HL-60 (cell line): Measurements from ENCODE around the gene FBN1.

ENCODE experiments used
- DNase-seq, 2 experiments: peaks; one replicate each; pipeline ENCODE4 v3.0.0-alpha.2; 2010 to 2020; ENCODE audit warnings: low read depth in 1 of 2, low spot score in 1 of 2
- H3K27ac ChIP-seq: fragments of 250-450 bp; sonication (Bioruptor Pico); replicated peaks from 2 replicates; pipeline ENCODE4 v1.5.1; 2020; ENCODE audit warnings: mild to moderate bottlenecking, moderate library complexity
- H3K27me3 ChIP-seq: fragments of 250-450 bp; sonication (Bioruptor Pico); 2 replicates; pipeline ENCODE4 v1.5.1; 2021; ENCODE audit warnings: mild to moderate bottlenecking, moderate library complexity; ENCODE audit not compliant: insufficient read depth, poor library complexity, severe bottlenecking
- H3K4me3 ChIP-seq: replicated peaks from 2 replicates; pipeline ENCODE4 v1.5.1; 2011; ENCODE audit warnings: mild to moderate bottlenecking, control low read depth, low read length; ENCODE audit not compliant: insufficient read depth
- GABPA ChIP-seq: IDR thresholded peaks from 2 replicates; pipeline ENCODE4 v1.6.1; 2012; ENCODE audit warnings: low read depth
- POLR2AphosphoS5 ChIP-seq: IDR thresholded peaks from 2 replicates; pipeline ENCODE4 v1.6.1; 2012; ENCODE audit warnings: low read depth
- SPI1 ChIP-seq: IDR thresholded peaks from 2 replicates; pipeline ENCODE4 v1.6.1; 2012; ENCODE audit warnings: low read depth, mild to moderate bottlenecking, borderline replicate concordance
- TF ChIP-seq, protein P1 (sequence below): IDR thresholded peaks from 2 replicates; pipeline ENCODE4 v1.6.1; 2012; ENCODE audit warnings: low read depth; ENCODE audit not compliant: insufficient replicate concordance
- TF ChIP-seq, protein P2 (sequence below): IDR thresholded peaks from one replicate; pipeline ENCODE4 v1.5.1; 2011; ENCODE audit warnings: low read length, control low read depth, inconsistent platforms; ENCODE audit not compliant: insufficient read depth

The FBN1 gene

DNA sequence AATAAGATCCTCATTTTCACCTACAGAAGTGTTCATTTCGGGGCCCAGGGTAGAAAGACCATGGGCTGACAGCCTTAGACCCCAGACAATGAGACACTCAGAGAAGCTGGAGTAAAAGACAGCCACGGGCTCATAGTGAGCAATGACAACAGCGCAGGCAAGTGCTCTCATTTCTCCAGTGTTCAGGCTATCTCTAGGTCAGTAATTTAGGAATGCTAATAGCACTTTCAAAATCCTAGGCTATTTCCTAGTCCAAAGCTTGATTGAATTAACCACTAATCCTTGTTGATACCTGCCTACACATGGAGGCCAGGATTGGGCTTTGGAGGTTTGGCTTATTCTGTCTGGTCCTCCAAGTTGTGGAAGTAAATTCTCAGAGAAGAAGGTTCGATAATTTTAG is 44.4 kb downstream of the FBN1 start:
- TF ChIP-seq, protein P1, sequence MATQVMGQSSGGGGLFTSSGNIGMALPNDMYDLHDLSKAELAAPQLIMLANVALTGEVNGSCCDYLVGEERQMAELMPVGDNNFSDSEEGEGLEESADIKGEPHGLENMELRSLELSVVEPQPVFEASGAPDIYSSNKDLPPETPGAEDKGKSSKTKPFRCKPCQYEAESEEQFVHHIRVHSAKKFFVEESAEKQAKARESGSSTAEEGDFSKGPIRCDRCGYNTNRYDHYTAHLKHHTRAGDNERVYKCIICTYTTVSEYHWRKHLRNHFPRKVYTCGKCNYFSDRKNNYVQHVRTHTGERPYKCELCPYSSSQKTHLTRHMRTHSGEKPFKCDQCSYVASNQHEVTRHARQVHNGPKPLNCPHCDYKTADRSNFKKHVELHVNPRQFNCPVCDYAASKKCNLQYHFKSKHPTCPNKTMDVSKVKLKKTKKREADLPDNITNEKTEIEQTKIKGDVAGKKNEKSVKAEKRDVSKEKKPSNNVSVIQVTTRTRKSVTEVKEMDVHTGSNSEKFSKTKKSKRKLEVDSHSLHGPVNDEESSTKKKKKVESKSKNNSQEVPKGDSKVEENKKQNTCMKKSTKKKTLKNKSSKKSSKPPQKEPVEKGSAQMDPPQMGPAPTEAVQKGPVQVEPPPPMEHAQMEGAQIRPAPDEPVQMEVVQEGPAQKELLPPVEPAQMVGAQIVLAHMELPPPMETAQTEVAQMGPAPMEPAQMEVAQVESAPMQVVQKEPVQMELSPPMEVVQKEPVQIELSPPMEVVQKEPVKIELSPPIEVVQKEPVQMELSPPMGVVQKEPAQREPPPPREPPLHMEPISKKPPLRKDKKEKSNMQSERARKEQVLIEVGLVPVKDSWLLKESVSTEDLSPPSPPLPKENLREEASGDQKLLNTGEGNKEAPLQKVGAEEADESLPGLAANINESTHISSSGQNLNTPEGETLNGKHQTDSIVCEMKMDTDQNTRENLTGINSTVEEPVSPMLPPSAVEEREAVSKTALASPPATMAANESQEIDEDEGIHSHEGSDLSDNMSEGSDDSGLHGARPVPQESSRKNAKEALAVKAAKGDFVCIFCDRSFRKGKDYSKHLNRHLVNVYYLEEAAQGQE = no peak
- TF ChIP-seq SPI1 (no peak), GABPA (no peak), POLR2AphosphoS5 (no peak)
- TF ChIP-seq, protein P2, sequence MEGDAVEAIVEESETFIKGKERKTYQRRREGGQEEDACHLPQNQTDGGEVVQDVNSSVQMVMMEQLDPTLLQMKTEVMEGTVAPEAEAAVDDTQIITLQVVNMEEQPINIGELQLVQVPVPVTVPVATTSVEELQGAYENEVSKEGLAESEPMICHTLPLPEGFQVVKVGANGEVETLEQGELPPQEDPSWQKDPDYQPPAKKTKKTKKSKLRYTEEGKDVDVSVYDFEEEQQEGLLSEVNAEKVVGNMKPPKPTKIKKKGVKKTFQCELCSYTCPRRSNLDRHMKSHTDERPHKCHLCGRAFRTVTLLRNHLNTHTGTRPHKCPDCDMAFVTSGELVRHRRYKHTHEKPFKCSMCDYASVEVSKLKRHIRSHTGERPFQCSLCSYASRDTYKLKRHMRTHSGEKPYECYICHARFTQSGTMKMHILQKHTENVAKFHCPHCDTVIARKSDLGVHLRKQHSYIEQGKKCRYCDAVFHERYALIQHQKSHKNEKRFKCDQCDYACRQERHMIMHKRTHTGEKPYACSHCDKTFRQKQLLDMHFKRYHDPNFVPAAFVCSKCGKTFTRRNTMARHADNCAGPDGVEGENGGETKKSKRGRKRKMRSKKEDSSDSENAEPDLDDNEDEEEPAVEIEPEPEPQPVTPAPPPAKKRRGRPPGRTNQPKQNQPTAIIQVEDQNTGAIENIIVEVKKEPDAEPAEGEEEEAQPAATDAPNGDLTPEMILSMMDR = no peak
- H3K27me3 ChIP-seq = peaks cover 3% of the 10 kb centered on the region
- H3K27ac ChIP-seq = no peak overlapping the region
- H3K4me3 ChIP-seq = no peak overlapping the region
- DNase-seq = no peak

DNA sequence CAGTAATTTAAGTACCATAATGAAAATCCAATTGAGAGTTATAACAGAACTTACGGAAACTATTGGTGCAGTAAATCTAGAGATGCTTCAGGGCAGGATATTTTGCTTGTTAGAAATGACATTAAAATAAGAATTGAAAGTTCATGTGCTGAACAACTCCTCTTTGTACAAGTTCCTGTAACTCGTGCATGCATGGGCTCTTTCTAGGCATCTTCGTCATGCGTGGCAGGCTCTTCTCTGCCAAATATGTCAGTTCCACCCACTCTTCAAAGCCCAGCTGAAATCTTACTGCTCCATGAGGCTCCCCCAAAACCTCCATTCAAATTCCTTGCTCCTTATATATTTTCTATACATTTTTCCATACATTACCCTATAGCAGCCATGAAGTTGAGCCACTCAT is 48.7 kb downstream of the FBN1 start:
- H3K27ac ChIP-seq = peak overlapping the region; percentile 64
- no peak for DNase-seq
- H3K4me3 ChIP-seq = no peak overlapping the region
- H3K27me3 ChIP-seq = peaks cover 3% of the 10 kb centered on the region
- TF ChIP-seq, protein P2 = no peak
- no peak for TF ChIP-seq SPI1
- TF ChIP-seq POLR2AphosphoS5 = no peak
- TF ChIP-seq, protein P1 = no peak
- no peak for TF ChIP-seq GABPA

DNA sequence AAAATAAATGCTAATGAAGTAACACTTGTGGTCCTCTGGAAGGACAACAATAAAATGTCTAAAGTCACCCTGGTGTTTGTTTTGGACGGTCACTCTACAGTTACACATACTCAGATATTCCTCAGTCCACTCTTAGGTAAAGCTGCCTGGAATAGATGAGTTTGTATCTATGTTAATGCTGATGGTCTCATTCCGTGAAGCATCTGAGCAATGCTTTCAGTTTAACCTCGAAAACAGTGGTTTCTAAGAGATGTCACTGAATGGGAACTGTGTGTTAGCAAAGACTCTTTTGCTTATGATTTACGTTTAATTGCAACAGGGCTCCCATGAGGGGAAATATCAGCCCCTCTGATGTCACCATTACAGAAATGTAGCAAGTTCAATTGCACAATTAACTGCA is 49.1 kb downstream of the FBN1 start:
- H3K27me3 ChIP-seq = peaks cover 3% of the 10 kb centered on the region
- no peak overlapping the region for H3K4me3 ChIP-seq
- DNase-seq = peak; percentile 27 to 54
- TF ChIP-seq, protein P1 = no peak
- TF ChIP-seq SPI1 = no peak
- TF ChIP-seq GABPA = no peak
- TF ChIP-seq, protein P2 = no peak
- TF ChIP-seq POLR2AphosphoS5 = no peak
- peak overlapping the region; percentile 64 for H3K27ac ChIP-seq
